ENCODE data around the gene BTN3A1. TPM values are rescaled to one million over a fixed set of nuclear protein-coding genes. Genes with fewer than 3 reads are reported as not detected.

BTN3A1 gene
- total and polyA plus RNA-seq, 2 of the 13 experiments (the other 11 are each of a cell fraction or from before 2014, with no cell fraction given) = 13.3 to 14.0 TPM

DNA sequence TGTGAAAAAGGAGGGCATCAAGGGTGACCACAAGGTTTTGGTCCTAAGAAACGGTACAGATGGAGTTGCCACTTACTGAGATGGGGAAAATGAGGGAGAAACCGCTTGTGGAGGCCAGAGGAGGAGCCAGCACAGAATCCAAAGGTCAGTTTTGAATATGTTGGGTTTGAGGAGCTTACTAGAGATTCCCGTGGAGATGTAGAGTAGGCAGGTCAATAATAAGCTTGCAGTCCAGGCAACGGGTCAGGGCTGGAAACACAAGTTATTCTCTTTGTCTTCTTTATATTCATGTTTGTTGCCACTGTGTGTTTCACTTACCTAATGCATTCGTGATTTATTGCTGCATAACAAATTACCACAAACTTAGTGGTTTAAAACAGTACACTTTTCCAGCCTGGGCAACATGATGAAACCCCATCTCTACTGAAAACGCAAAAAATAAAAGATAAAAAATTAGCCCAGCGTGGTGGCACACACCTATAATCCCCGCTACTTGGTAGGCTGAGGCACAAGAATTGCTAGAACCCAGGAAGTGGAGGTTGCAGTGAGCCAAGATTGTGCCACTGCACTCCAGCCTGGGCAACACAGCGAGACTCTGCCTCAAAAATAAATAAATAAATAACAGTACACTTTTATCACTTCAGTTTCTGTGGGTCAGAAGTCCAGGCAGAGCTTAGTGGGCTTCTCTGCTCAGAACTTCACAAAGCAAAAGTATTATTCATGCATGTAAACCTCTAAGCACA is 39.8 kb upstream of the BTN3A1 start (continued):
- TF ChIP-seq ZSCAN31 (CRISPR knock-in tag; IDR thresholded peaks at IDR 0.05; ENCODE audit: low read depth) (0 out of 2 replicates have a peak, but pooled peaks have one; percentile 29), NFAT5 (CRISPR knock-in tag; IDR thresholded peaks at IDR 0.05) (no peak), ZFY (CRISPR knock-in tag; IDR thresholded peaks at IDR 0.05) (no peak), TCF12 (IDR thresholded peaks at IDR 0.05) (no peak), TCF12 (CRISPR knock-in tag; IDR thresholded peaks at IDR 0.05) (no peak), ARNT (IDR thresholded peaks at IDR 0.05) (no peak), SP5 (CRISPR knock-in tag; IDR thresholded peaks at IDR 0.05; ENCODE audit: borderline replicate concordance, low read depth) (no peak), IRF2 (CRISPR knock-in tag; IDR thresholded peaks at IDR 0.05) (0 out of 2 replicates have a peak, but pooled peaks have one; percentile 16), HNF4A (CRISPR knock-in tag; IDR thresholded peaks at IDR 0.05) (peak; percentile 76), ATAD3A (CRISPR knock-in tag; IDR thresholded peaks at IDR 0.05) (no peak), NCOA5 (CRISPR knock-in tag; IDR thresholded peaks at IDR 0.05) (no peak), SETDB1 (CRISPR knock-in tag; IDR thresholded peaks at IDR 0.05; ENCODE audit: borderline replicate concordance) (no peak), NR2F1 (CRISPR knock-in tag; IDR thresholded peaks at IDR 0.05) (no peak), ZNF749 (CRISPR knock-in tag; IDR thresholded peaks at IDR 0.05; ENCODE audit: borderline replicate concordance) (no peak), SOX6 (IDR thresholded peaks at IDR 0.05) (no peak), SOX6 (CRISPR knock-in tag; IDR thresholded peaks at IDR 0.05) (0 out of 2 replicates have a peak, but pooled peaks have one; percentile 13), RXRB (CRISPR knock-in tag; IDR thresholded peaks at IDR 0.05; ENCODE audit: borderline replicate concordance) (no peak)
- TF ChIP-seq, protein P1, sequence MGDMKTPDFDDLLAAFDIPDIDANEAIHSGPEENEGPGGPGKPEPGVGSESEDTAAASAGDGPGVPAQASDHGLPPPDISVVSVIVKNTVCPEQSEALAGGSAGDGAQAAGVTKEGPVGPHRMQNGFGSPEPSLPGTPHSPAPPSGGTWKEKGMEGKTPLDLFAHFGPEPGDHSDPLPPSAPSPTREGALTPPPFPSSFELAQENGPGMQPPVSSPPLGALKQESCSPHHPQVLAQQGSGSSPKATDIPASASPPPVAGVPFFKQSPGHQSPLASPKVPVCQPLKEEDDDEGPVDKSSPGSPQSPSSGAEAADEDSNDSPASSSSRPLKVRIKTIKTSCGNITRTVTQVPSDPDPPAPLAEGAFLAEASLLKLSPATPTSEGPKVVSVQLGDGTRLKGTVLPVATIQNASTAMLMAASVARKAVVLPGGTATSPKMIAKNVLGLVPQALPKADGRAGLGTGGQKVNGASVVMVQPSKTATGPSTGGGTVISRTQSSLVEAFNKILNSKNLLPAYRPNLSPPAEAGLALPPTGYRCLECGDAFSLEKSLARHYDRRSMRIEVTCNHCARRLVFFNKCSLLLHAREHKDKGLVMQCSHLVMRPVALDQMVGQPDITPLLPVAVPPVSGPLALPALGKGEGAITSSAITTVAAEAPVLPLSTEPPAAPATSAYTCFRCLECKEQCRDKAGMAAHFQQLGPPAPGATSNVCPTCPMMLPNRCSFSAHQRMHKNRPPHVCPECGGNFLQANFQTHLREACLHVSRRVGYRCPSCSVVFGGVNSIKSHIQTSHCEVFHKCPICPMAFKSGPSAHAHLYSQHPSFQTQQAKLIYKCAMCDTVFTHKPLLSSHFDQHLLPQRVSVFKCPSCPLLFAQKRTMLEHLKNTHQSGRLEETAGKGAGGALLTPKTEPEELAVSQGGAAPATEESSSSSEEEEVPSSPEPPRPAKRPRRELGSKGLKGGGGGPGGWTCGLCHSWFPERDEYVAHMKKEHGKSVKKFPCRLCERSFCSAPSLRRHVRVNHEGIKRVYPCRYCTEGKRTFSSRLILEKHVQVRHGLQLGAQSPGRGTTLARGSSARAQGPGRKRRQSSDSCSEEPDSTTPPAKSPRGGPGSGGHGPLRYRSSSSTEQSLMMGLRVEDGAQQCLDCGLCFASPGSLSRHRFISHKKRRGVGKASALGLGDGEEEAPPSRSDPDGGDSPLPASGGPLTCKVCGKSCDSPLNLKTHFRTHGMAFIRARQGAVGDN (CRISPR knock-in tag; IDR thresholded peaks at IDR 0.05) = no peak
- TF ChIP-seq, protein P2, sequence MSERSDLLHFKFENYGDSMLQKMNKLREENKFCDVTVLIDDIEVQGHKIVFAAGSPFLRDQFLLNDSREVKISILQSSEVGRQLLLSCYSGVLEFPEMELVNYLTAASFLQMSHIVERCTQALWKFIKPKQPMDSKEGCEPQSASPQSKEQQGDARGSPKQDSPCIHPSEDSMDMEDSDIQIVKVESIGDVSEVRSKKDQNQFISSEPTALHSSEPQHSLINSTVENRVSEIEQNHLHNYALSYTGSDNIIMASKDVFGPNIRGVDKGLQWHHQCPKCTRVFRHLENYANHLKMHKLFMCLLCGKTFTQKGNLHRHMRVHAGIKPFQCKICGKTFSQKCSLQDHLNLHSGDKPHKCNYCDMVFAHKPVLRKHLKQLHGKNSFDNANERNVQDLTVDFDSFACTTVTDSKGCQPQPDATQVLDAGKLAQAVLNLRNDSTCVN (CRISPR knock-in tag; IDR thresholded peaks at IDR 0.05; ENCODE audit: borderline replicate concordance) = no peak
